Fibroblast of villous mesenchyme (primary cell): ENCODE data around the gene ATXN2. TPM values are rescaled to one million over a fixed set of nuclear protein-coding genes. Genes with fewer than 3 reads are reported as not detected.
"Not testable (repeated sequence)": the region's sequence is repeated elsewhere in the genome, so short reads cannot be mapped to it uniquely, and the experiment has no call there.

Source experiments
- DNase-seq: peaks from one replicate; pipeline ENCODE4 v3.0.0-alpha.2; 2010; ENCODE audit warnings: low read depth
- H3K4me3 ChIP-seq: 2 replicates; pipeline ENCODE4 v1.5.1; 2011; ENCODE audit warnings: low read depth, mild to moderate bottlenecking, low read length
- CTCF ChIP-seq: IDR thresholded peaks from 2 replicates; pipeline ENCODE4 v1.5.1; 2012; ENCODE audit warnings: low read depth, mild to moderate bottlenecking, low read length; ENCODE audit not compliant: insufficient read depth
- total RNA-seq: library from RNA; depleted of rRNA; stranded (reverse); fragments of >200 nt; gene quantifications from 2 replicates; pipeline ENCODE4 v1.2.3, GENCODE V29; 2012

Gene ATXN2
- total RNA-seq, 1 donor, result 71.7 TPM

GRCh38 chr12:111586986-111587385 lies 12.1 kb downstream of the ATXN2 start:
- H3K4me3 ChIP-seq, result no peak overlapping the region
- DNase-seq, result peak; percentile 42
- no peak for TF ChIP-seq CTCF

GRCh38 chr12:111585690-111586089 lies 13.4 kb downstream of the ATXN2 start:
- DNase-seq, result no peak
- no peak for TF ChIP-seq CTCF
- H3K4me3 ChIP-seq, result no peak overlapping the region

GRCh38 chr12:111584959-111585358 lies 14.2 kb downstream of the ATXN2 start:
- TF ChIP-seq CTCF, result no peak
- no peak overlapping the region for H3K4me3 ChIP-seq
- peak; percentile 79 for DNase-seq

- DNase-seq, result not testable (repeated sequence)
Measured at GRCh38 chr12:111583506-111583905, 15.6 kb downstream of the ATXN2 start.

GRCh38 chr12:111582133-111582747 lies 16.9 kb downstream of the ATXN2 start:
- no peak for TF ChIP-seq CTCF
- no peak overlapping the region for H3K4me3 ChIP-seq
- no peak for DNase-seq

More at GRCh38 chr12:111583506-111583905, 15.6 kb downstream of the ATXN2 start:
- H3K4me3 ChIP-seq, result not testable (repeated sequence)

- no peak for DNase-seq
- TF ChIP-seq CTCF, result no peak
- H3K4me3 ChIP-seq, result no peak overlapping the region
Measured at GRCh38 chr12:111581434-111582132, 17.5 kb downstream of the ATXN2 start.

- no peak overlapping the region for H3K4me3 ChIP-seq
- no peak for DNase-seq
- TF ChIP-seq CTCF, result no peak
Measured at GRCh38 chr12:111580737-111581136, 18.4 kb downstream of the ATXN2 start.
